IMR-90 (cell line): ENCODE results near the gene RHO. TPM values are rescaled to one million over a fixed set of nuclear protein-coding genes. Genes with fewer than 3 reads are reported as not detected.

ENCODE experiments used
- ATAC-seq: fragments of 200-7000 bp; cut with Tn5 transposase; 2 replicates; pipeline ENCODE4 v1.9.1; 2020; ENCODE audit warnings: low read depth, mild to moderate bottlenecking, moderate library complexity
- BruUV-seq: library from RNA; stranded (reverse); fragments of 400-500 nt; replicated peaks from 2 replicates; lab custom pipeline; 2021; lab: Mats Ljungman, UMichigan
- CTCF ChIA-PET: fragments of 300-600 bp; formaldehyde crosslinking; extraction: SDS; loops from one replicate; lab custom pipeline; 2021; ENCODE audit warnings: antibody characterized with exemption; lab: Yijun Ruan, JAX
- POLR2A ChIA-PET: fragments of 300-600 bp; sonication (Branson Sonifier 250); formaldehyde crosslinking; loops from one replicate; lab custom pipeline; 2022; ENCODE audit warnings: antibody characterized with exemption; ENCODE audit not compliant: unreplicated experiment; lab: Charles Lee
- DNase-seq: peaks from one replicate; pipeline ENCODE4 v3.0.0; 2013
- H2AFZ ChIP-seq: replicated peaks from 2 replicates; pipeline ENCODE3; 2013; ENCODE audit warnings: low read length, mild to moderate bottlenecking; ENCODE audit not compliant: poor library complexity
- H2AK5ac ChIP-seq: 2 replicates; pipeline ENCODE4 v1.6.1; 2013; ENCODE audit warnings: low read depth, low read length, inconsistent platforms
- H2AK9ac ChIP-seq: replicated peaks from 2 replicates; pipeline ENCODE3; 2013; ENCODE audit warnings: mild to moderate bottlenecking, low read depth, low read length, moderate library complexity; ENCODE audit not compliant: poor library complexity
- H2BK120ac ChIP-seq: 2 replicates; pipeline ENCODE4 v1.6.1; 2013; ENCODE audit warnings: low read depth, low read length, inconsistent platforms
- H2BK15ac ChIP-seq: 3 replicates; pipeline ENCODE4 v1.6.1; 2013; ENCODE audit warnings: low read depth, low read length, inconsistent platforms
- H2BK20ac ChIP-seq: 2 replicates; pipeline ENCODE4 v1.6.1; 2013; ENCODE audit warnings: low read depth, mild to moderate bottlenecking, inconsistent platforms, low read length, moderate library complexity
- H2BK5ac ChIP-seq: 2 replicates; pipeline ENCODE4 v1.6.1; 2013; ENCODE audit warnings: mild to moderate bottlenecking, low read depth, low read length, inconsistent platforms; ENCODE audit not compliant: poor library complexity, severe bottlenecking
- H3K14ac ChIP-seq: replicated peaks from 2 replicates; pipeline ENCODE4 v1.6.1; 2013; ENCODE audit warnings: low read depth, low read length, inconsistent platforms
- H3K18ac ChIP-seq: 2 replicates; pipeline ENCODE4 v1.6.1; 2013; ENCODE audit warnings: low read depth, low read length, control low read depth
- H3K23ac ChIP-seq: 2 replicates; pipeline ENCODE4 v1.6.1; 2013; ENCODE audit warnings: low read depth, low read length, inconsistent platforms
- H3K27ac ChIP-seq: 2 replicates; pipeline ENCODE4 v1.5.1; 2013; ENCODE audit warnings: mild to moderate bottlenecking, control low read depth, low read length; ENCODE audit not compliant: insufficient read depth
- H3K27me3 ChIP-seq: 2 replicates; pipeline ENCODE4 v1.6.1; 2013; ENCODE audit warnings: low read length; ENCODE audit not compliant: control insufficient read depth, insufficient read depth
- H3K36me3 ChIP-seq: 2 replicates; pipeline ENCODE4 v1.6.1; 2013; ENCODE audit warnings: low read length, mixed read lengths; ENCODE audit not compliant: control insufficient read depth, insufficient read depth
- H3K4ac ChIP-seq: 2 replicates; pipeline ENCODE4 v1.6.1; 2013; ENCODE audit warnings: low read depth, low read length, inconsistent platforms
- H3K4me1 ChIP-seq: 2 replicates; pipeline ENCODE4 v1.6.1; 2013; ENCODE audit warnings: low read length, mixed read lengths; ENCODE audit not compliant: control insufficient read depth, insufficient read depth
- H3K4me2 ChIP-seq: 2 replicates; pipeline ENCODE4 v1.6.1; 2013; ENCODE audit warnings: low read depth, mild to moderate bottlenecking, control low read depth, low read length, moderate library complexity
- H3K4me3 ChIP-seq: 2 replicates; pipeline ENCODE4 v1.5.1; 2013; ENCODE audit warnings: low read depth, mild to moderate bottlenecking, control low read depth, low read length, moderate library complexity; ENCODE audit not compliant: insufficient read depth
- H3K56ac ChIP-seq: 2 replicates; pipeline ENCODE4 v1.6.1; 2013; ENCODE audit warnings: low read length, inconsistent platforms; ENCODE audit not compliant: insufficient read depth; ENCODE audit errors: extremely low read depth
- H3K79me1 ChIP-seq, 2 experiments: 2 replicates each; pipeline ENCODE4 v1.6.1; 2013; ENCODE audit warnings: low read length in 2 of 2, inconsistent platforms in 1 of 2, low read depth in 1 of 2
- H3K9ac ChIP-seq: 2 replicates; pipeline ENCODE4 v1.6.1; 2013; ENCODE audit warnings: low read depth, low read length, control low read depth
- H3K9me1 ChIP-seq: 2 replicates; pipeline ENCODE4 v1.6.1; 2013; ENCODE audit warnings: low read length, inconsistent platforms; ENCODE audit not compliant: insufficient read depth
- H3K9me3 ChIP-seq: 2 replicates; pipeline ENCODE4 v1.6.1; 2013; ENCODE audit warnings: low read length; ENCODE audit not compliant: control insufficient read depth, insufficient read depth
- H4K20me1 ChIP-seq: 2 replicates; pipeline ENCODE4 v1.6.1; 2013; ENCODE audit warnings: low read length, inconsistent platforms; ENCODE audit not compliant: insufficient read depth
- H4K5ac ChIP-seq: 2 replicates; pipeline ENCODE4 v1.6.1; 2013; ENCODE audit warnings: mild to moderate bottlenecking, low read depth, low read length, control low read depth
- H4K8ac ChIP-seq, 2 experiments: 2 replicates each; pipeline ENCODE4 v1.6.1; 2013; ENCODE audit warnings: low read depth in 2 of 2, low read length in 2 of 2, control low read depth in 1 of 2, inconsistent platforms in 1 of 2
- H4K91ac ChIP-seq: 2 replicates; pipeline ENCODE4 v1.6.1; 2013; ENCODE audit warnings: low read depth, low read length, inconsistent platforms; ENCODE audit not compliant: insufficient read depth
- BHLHE40 ChIP-seq: fragments of 150-350 bp; IDR thresholded peaks from 2 replicates; pipeline ENCODE4 v1.6.1; 2016; ENCODE audit warnings: mild to moderate bottlenecking, low read depth, low read length
- CEBPB ChIP-seq: IDR thresholded peaks from 2 replicates; pipeline ENCODE4 v1.6.1; 2012; ENCODE audit warnings: low read depth, low read length, improper control_type of control experiment
- CHD1 ChIP-seq: IDR thresholded peaks from 2 replicates; pipeline ENCODE4 v1.6.1; 2012; ENCODE audit warnings: low read depth, low read length, improper control_type of control experiment
- ELK1 ChIP-seq: fragments of 150-350 bp; IDR thresholded peaks from 2 replicates; pipeline ENCODE4 v1.6.1; 2016; ENCODE audit warnings: low read depth, mild to moderate bottlenecking, low read length, moderate library complexity, borderline replicate concordance
- FOS ChIP-seq: fragments of 150-350 bp; IDR thresholded peaks from 2 replicates; pipeline ENCODE4 v1.6.1; 2016; ENCODE audit warnings: low read depth, low read length
- MAFK ChIP-seq: IDR thresholded peaks from 2 replicates; pipeline ENCODE4 v1.6.1; 2012; ENCODE audit warnings: low read depth, low read length, improper control_type of control experiment
- MAZ ChIP-seq: IDR thresholded peaks from 2 replicates; pipeline ENCODE4 v1.6.1; 2012; ENCODE audit warnings: low read depth, mild to moderate bottlenecking, low read length, improper control_type of control experiment, moderate library complexity, borderline replicate concordance
- MXI1 ChIP-seq: IDR thresholded peaks from 2 replicates; pipeline ENCODE4 v1.6.1; 2012; ENCODE audit warnings: low read depth, mild to moderate bottlenecking, low read length, moderate library complexity, borderline replicate concordance
- POLR2A ChIP-seq: IDR thresholded peaks from 2 replicates; pipeline ENCODE4 v1.6.1; 2012; ENCODE audit warnings: mild to moderate bottlenecking, low read depth, low read length
- RAD21 ChIP-seq: IDR thresholded peaks from 2 replicates; pipeline ENCODE4 v1.6.1; 2012; ENCODE audit warnings: low read length, improper control_type of control experiment
- RCOR1 ChIP-seq: IDR thresholded peaks from 2 replicates; pipeline ENCODE4 v1.6.1; 2012; ENCODE audit warnings: mild to moderate bottlenecking, low read length, improper control_type of control experiment; ENCODE audit not compliant: insufficient replicate concordance
- RFX5 ChIP-seq: IDR thresholded peaks from 2 replicates; pipeline ENCODE4 v1.8.0; 2012; ENCODE audit warnings: low read depth, mild to moderate bottlenecking, low read length, moderate library complexity
- SMC3 ChIP-seq: fragments of 150-350 bp; IDR thresholded peaks from 2 replicates; pipeline ENCODE4 v1.6.1; 2016; ENCODE audit warnings: low read depth, mild to moderate bottlenecking, antibody characterized with exemption, low read length, moderate library complexity
- USF2 ChIP-seq: fragments of 150-350 bp; IDR thresholded peaks from 2 replicates; pipeline ENCODE4 v1.6.1; 2017; ENCODE audit warnings: mild to moderate bottlenecking, antibody characterized with exemption, low read length, low read depth
- WGBS, 2 experiments: methylation state at CpG; one replicate each; pipeline versions ENCODE4 v1.1.5 to v1.1.7; 2013; ENCODE audit warnings: missing lambda C conversion rate in 2 of 2; ENCODE audit not compliant: insufficient read length in 1 of 2; ENCODE audit errors: extremely low coverage in 2 of 2; 5-methylcytosine and 5-hydroxymethylcytosine counted together
- dilution Hi-C: fragments of 300-500 bp; cut with HindIII; formaldehyde crosslinking; loops from one replicate; pipeline ENCODE4 v1.14.3; 2018; ENCODE audit warnings: low sequenced_read_pairs; ENCODE audit not compliant: unreplicated experiment
- in situ Hi-C: fragments of 300-500 bp; cut with MboI; formaldehyde crosslinking; loops from 3 replicates; pipeline ENCODE4 v1.14.3; 2019; ENCODE audit warnings: low sequenced_read_pairs, inconsistent platforms, mixed read lengths
- intact Hi-C: fragments of 100-400 bp; cut with micrococcal nuclease; formaldehyde crosslinking; loops from 2 replicates; pipeline ENCODE4 v1.10.0; 2022
- polyA plus RNA-seq, 3 experiments: library from polyadenylated mRNA; depleted of rRNA; stranded (reverse); fragments of >200 nt; gene quantifications; 2 replicates each; pipeline ENCODE4 v1.2.3, GENCODE V29; 2012; ENCODE audit warnings: low replicate concordance in 1 of 3
- total RNA-seq: library from RNA; depleted of rRNA; stranded (reverse); fragments of >200 nt; gene quantifications from 2 replicates; pipeline ENCODE4 v1.2.3, GENCODE V29; 2012
- TF ChIP-seq, protein P1 (sequence below): conservative IDR thresholded peaks from 2 replicates; pipeline ENCODE4 v1.5.1; 2012; ENCODE audit warnings: mild to moderate bottlenecking, low read depth, low read length, improper control_type of control experiment

RHO gene
- total and polyA plus RNA-seq, 2 of the 4 experiments (the other 2 are of a cell fraction) = not detected

DNA sequence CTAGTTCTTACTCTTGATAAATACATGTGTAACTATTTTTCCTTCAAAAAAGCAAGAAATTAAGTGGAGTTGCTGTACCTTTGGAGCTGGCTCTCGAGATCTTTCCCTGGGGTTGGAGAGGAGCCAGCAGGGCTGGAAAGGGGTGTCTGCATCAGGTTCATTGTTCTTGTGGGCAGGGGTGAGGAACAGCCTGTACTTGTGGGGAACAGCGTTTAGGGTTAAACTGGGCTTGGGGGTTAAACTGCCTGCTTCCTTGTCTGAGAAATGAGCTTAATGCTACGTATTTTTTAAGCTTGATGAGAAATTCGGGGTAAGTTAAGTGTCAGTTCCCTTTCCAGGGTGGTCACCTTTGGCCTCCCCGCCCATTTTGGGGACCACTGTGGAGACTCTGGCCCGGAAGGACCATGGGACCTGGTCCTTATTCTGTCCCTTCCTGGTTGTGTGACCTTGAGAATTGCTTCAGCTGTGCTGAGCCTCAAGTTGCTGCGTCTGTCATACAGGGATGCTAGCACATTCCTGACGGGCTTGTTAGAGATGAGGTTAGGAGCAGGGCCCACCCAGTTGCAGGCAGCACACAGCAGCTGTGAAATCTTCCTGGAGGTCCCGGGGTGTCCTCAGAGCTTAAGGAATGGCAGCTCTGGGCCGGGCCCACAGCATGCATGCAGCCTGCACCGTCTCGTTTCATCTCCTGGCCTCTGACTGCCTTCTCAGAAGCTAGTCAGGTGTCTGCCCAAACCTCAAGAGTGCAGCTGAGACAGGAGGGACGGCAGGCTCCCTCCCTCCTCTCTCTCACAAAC lies 26.1 kb downstream of the RHO start:
- in situ Hi-C loops = no loop called here
- Histone ChIP-seq H3K4me3 (no peak overlapping the region), H3K4me1 (peaks cover 20% of the 10 kb centered on the region), H2AK5ac (peak overlapping the region; percentile 10; the same call in 1 of the 2 replicates), H3K23ac (no peak overlapping the region), H3K27me3 (no peaks in the 10 kb centered on the region), H2AFZ (no peak overlapping the region), H4K91ac (no peak overlapping the region), H4K8ac (no peak overlapping the region), H3K14ac (no peak overlapping the region), H4K20me1 (no peaks in the 10 kb centered on the region), H2AK9ac (no peak overlapping the region), H3K9ac (no peak overlapping the region), H2BK5ac (no peak overlapping the region), H3K79me1 (peaks cover 6 to 26% of the 10 kb centered on the region in 2 experiments; a peak in 2 of 4 replicates), H2BK20ac (no peak overlapping the region), H3K56ac (no peak overlapping the region), H3K36me3 (peaks cover 29% of the 10 kb centered on the region), H3K9me1 (peaks cover 18% of the 10 kb centered on the region), H3K18ac (no peak overlapping the region), H3K27ac (no peak overlapping the region), H3K4ac (no peak overlapping the region), H2BK15ac (no peak overlapping the region), H4K5ac (no peak overlapping the region), H3K9me3 (no peaks in the 10 kb centered on the region), H3K4me2 (no peak overlapping the region), H2BK120ac (no peak overlapping the region)
- 66% methylated on average over 10 of the region's 13 CpGs; no CpG with 5 or more reads in 1 of the 2 experiments for WGBS, 2 experiments
- intact Hi-C loops = no loop called here
- CTCF ChIA-PET = no interaction called here
- DNase-seq = no peak
- no peak for ATAC-seq
- POLR2A ChIA-PET = interaction anchor here (0.5 kb wide), 1 partner anchor 339 kb away, joined by 3 read pairs; no protein-coding TSS in a partner anchor
- BruUV-seq = no TSS peak
- dilution Hi-C loops = no loop called here
- TF ChIP-seq BHLHE40 (no peak), RAD21 (no peak), CHD1 (no peak), CEBPB (no peak), MAZ (no peak), USF2 (no peak), MXI1 (no peak), MAFK (no peak), RCOR1 (no peak), POLR2A (no peak), RFX5 (no peak), FOS (no peak), SMC3 (no peak), ELK1 (no peak)
- TF ChIP-seq, protein P1, sequence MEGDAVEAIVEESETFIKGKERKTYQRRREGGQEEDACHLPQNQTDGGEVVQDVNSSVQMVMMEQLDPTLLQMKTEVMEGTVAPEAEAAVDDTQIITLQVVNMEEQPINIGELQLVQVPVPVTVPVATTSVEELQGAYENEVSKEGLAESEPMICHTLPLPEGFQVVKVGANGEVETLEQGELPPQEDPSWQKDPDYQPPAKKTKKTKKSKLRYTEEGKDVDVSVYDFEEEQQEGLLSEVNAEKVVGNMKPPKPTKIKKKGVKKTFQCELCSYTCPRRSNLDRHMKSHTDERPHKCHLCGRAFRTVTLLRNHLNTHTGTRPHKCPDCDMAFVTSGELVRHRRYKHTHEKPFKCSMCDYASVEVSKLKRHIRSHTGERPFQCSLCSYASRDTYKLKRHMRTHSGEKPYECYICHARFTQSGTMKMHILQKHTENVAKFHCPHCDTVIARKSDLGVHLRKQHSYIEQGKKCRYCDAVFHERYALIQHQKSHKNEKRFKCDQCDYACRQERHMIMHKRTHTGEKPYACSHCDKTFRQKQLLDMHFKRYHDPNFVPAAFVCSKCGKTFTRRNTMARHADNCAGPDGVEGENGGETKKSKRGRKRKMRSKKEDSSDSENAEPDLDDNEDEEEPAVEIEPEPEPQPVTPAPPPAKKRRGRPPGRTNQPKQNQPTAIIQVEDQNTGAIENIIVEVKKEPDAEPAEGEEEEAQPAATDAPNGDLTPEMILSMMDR = no peak
